ENCODE data around the gene VPS29. TPM values are rescaled to one million over a fixed set of nuclear protein-coding genes. Genes with fewer than 3 reads are reported as not detected.

Gene VPS29
- polyA plus RNA-seq, 1 donor = 112 TPM

- no peak for DNase-seq
Measured at GRCh38 chr12:110444455-110444854, 57.5 kb downstream of the VPS29 start.

Other genes starting within 250 kb of the VPS29 start
- gene ATP2A2, start 220.9 kb downstream of the VPS29 start, polyA plus RNA-seq (ENCODE audit: insufficient read length) = 587 TPM
- gene ANAPC7, start 98.4 kb downstream of the VPS29 start, polyA plus RNA-seq (ENCODE audit: insufficient read length) = 62.6 TPM
- 113 TPM for gene ARPC3, start 51.8 kb downstream of the VPS29 start, polyA plus RNA-seq (ENCODE audit: insufficient read length)
- 24.3 TPM for gene GPN3, start 33.9 kb downstream of the VPS29 start, polyA plus RNA-seq (ENCODE audit: insufficient read length)
- gene FAM216A, start 33.3 kb downstream of the VPS29 start, polyA plus RNA-seq (ENCODE audit: insufficient read length) = 13.9 TPM
- 2.7 TPM for gene RAD9B, start 220 bp upstream of the VPS29 start, polyA plus RNA-seq (ENCODE audit: insufficient read length)
- gene PPTC7, start 81.2 kb upstream of the VPS29 start, polyA plus RNA-seq (ENCODE audit: insufficient read length) = 10.5 TPM
- 21.5 TPM for gene TCTN1, start 112.0 kb upstream of the VPS29 start, polyA plus RNA-seq (ENCODE audit: insufficient read length)
- 4.4 TPM for gene HVCN1, start 187.0 kb upstream of the VPS29 start, polyA plus RNA-seq (ENCODE audit: insufficient read length)
- 108 TPM for gene PPP1CC, start 240.8 kb upstream of the VPS29 start, polyA plus RNA-seq (ENCODE audit: insufficient read length)

All from hindlimb muscle (tissue), 1 donor.